Body of pancreas (tissue), 4 donors: ENCODE results near the gene PCDHGA4. TPM values are rescaled to one million over a fixed set of nuclear protein-coding genes. Genes with fewer than 3 reads are reported as not detected.

Source experiments
- ATAC-seq: fragments of 150-250 bp; one replicate; pipeline ENCODE4 v1.9.1; 2016
- DNase-seq, 4 donors: peaks; one replicate each; pipeline ENCODE4 v3.0.0-alpha.2; 2019
- H3K27ac ChIP-seq, 4 donors: fragments of 200-600 bp; sonication (generic); 1 replicate in 3 of 4; 2 replicates in 1 of 4; pipeline versions ENCODE4 v1.5.1 to v1.6.1; 2016 to 2019; ENCODE audit warnings: mild to moderate bottlenecking in 1 of 4, mixed read lengths in 1 of 4, moderate library complexity in 1 of 4
- H3K27me3 ChIP-seq, 2 donors: fragments of 200-600 bp; sonication (generic); one replicate each; pipeline ENCODE4 v1.6.0; 2016; ENCODE audit warnings: mild to moderate bottlenecking in 1 of 2
- H3K36me3 ChIP-seq, 2 donors: fragments of 200-600 bp; sonication (generic); replicated peaks in 1 of 2; 2 replicates each; pipeline ENCODE4 v1.5.1; 2016; ENCODE audit warnings: low read depth in 2 of 2; ENCODE audit not compliant: insufficient read depth in 1 of 2
- H3K4me1 ChIP-seq: fragments of 200-600 bp; sonication (generic); one replicate; pipeline ENCODE4 v1.6.0; 2016
- H3K4me3 ChIP-seq, 2 donors: fragments of 200-600 bp; sonication (generic); 1 replicate in 1 of 2; 2 replicates in 1 of 2; pipeline ENCODE4 v1.5.1; 2016 to 2019
- H3K9me3 ChIP-seq, 3 donors: fragments of 200-600 bp; sonication (generic); 1 replicate in 2 of 3; 2 replicates in 1 of 3; pipeline ENCODE4 v1.5.1; 2016
- POLR2A ChIP-seq, 3 donors: fragments of 450-650 bp; IDR thresholded peaks; one replicate each; pipeline ENCODE4 v1.6.1; 2016; ENCODE audit warnings: antibody characterized with exemption in 3 of 3, mild to moderate bottlenecking in 2 of 3
- WGBS, 2 donors: methylation state at CpG; one replicate each; pipeline ENCODE4 v1.1.5; 2017; 5-methylcytosine and 5-hydroxymethylcytosine counted together
- intact Hi-C: fragments of 100-400 bp; cut with DNase I; formaldehyde crosslinking; loops from one replicate; pipeline ENCODE4 v1.15.1; 2023
- total RNA-seq, 2 donors: library from RNA; depleted of rRNA; stranded (reverse); fragments of >200 nt; gene quantifications; one replicate each; pipeline ENCODE4 v1.1.0, GENCODE V29; 2016
- TF ChIP-seq, protein P1 (sequence below), 7 experiments: fragments of 450-650 bp in 4 of 7; fragments of 200-600 bp in 3 of 7; sonication (generic) in 3 of 7; IDR thresholded peaks; one replicate each; pipeline ENCODE4 v1.5.1; 2016 to 2019; ENCODE audit warnings: antibody characterized with exemption in 7 of 7

Gene PCDHGA4
- total RNA-seq, 2 donors from 2014 or later = 6.7 to 10.9 TPM

DNA sequence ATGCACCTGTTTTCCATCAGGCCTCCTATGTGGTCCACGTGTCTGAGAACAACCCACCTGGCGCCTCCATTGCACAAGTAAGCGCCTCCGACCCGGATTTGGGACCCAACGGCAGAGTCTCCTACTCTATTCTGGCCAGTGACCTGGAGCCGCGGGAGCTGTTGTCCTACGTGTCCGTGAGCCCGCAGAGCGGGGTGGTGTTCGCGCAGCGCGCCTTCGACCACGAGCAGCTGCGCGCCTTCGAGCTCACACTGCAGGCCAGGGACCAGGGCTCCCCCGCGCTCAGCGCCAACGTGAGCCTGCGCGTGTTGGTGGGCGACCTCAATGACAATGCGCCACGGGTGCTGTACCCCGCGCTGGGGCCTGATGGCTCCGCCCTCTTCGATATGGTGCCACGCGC lies 3.2 kb upstream of the PCDHGA4 start:
- no peak for DNase-seq
- intact Hi-C loops = no loop called here
- Histone ChIP-seq H3K27ac (no peak overlapping the region), H3K4me1 (no peaks in the 10 kb centered on the region), H3K27me3 (no peaks in the 10 kb centered on the region), H3K4me3 (no peak overlapping the region), H3K9me3 (peaks cover 0 to 58% (median 2%) of the 10 kb centered on the region in 3 donors), H3K36me3 (no peaks in the 10 kb centered on the region)
- ATAC-seq = no peak
- TF ChIP-seq, protein P1, sequence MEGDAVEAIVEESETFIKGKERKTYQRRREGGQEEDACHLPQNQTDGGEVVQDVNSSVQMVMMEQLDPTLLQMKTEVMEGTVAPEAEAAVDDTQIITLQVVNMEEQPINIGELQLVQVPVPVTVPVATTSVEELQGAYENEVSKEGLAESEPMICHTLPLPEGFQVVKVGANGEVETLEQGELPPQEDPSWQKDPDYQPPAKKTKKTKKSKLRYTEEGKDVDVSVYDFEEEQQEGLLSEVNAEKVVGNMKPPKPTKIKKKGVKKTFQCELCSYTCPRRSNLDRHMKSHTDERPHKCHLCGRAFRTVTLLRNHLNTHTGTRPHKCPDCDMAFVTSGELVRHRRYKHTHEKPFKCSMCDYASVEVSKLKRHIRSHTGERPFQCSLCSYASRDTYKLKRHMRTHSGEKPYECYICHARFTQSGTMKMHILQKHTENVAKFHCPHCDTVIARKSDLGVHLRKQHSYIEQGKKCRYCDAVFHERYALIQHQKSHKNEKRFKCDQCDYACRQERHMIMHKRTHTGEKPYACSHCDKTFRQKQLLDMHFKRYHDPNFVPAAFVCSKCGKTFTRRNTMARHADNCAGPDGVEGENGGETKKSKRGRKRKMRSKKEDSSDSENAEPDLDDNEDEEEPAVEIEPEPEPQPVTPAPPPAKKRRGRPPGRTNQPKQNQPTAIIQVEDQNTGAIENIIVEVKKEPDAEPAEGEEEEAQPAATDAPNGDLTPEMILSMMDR (IDR thresholded peaks at IDR 0.05) = no peak
- TF ChIP-seq POLR2A (IDR thresholded peaks at IDR 0.05) = no peak
- WGBS, 2 donors = 22 to 34% methylated on average over 14 to 24 of the region's 36 CpGs

DNA sequence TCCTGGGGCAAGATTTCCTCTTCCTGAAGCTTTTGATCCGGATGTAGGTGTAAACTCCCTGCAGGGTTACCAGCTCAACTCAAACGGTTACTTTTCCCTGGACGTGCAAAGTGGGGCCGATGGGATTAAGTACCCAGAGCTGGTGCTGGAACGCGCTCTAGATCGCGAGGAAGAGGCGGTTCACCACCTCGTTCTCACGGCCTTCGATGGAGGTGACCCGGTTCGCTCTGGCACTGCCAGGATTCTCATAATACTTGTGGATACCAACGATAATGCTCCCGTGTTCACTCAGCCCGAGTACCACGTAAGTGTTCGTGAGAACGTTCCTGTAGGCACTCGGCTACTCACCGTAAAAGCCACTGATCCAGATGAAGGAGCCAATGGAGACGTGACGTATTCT lies 820 bp downstream of the PCDHGA4 start:
- Histone ChIP-seq H3K9me3 (peaks cover 0 to 72% (median 3%) of the 10 kb centered on the region in 3 donors), H3K27ac (no peak overlapping the region), H3K4me1 (no peaks in the 10 kb centered on the region), H3K4me3 (no peak overlapping the region), H3K36me3 (no peaks in the 10 kb centered on the region), H3K27me3 (no peaks in the 10 kb centered on the region)
- ATAC-seq (no peak), DNase-seq (no peak)
- intact Hi-C loops = no loop called here
- 33 to 54% methylated on average over 24 of the region's 24 CpGs for WGBS, 2 donors
- TF ChIP-seq, protein P1 (IDR thresholded peaks at IDR 0.05) = no peak
- no peak for TF ChIP-seq POLR2A (IDR thresholded peaks at IDR 0.05)

DNA sequence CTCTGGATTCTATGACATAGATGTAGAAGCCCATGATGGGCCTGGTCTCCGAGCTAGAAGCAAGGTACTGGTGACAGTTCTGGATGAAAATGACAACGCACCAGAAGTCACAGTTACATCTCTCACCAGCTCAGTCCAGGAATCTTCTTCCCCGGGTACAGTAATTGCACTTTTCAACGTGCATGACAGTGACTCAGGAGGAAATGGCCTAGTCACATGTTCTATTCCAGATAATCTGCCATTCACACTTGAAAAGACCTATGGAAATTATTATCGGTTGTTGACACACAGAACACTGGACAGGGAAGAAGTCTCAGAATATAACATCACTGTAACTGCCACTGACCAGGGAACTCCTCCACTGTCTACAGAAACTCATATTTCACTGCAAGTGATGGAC lies 1.3 kb downstream of the PCDHGA4 start:
- no peaks in the 10 kb centered on the region for H3K4me1 ChIP-seq
- DNase-seq (no peak), ATAC-seq (no peak)
- TF ChIP-seq POLR2A (IDR thresholded peaks at IDR 0.05) = no peak
- TF ChIP-seq, protein P1 (IDR thresholded peaks at IDR 0.05) = no peak
- no peak overlapping the region for H3K4me3 ChIP-seq
- no peaks in the 10 kb centered on the region for H3K27me3 ChIP-seq
- intact Hi-C loops = no loop called here
- 65 to 73% methylated on average over 5 of the region's 5 CpGs for WGBS, 2 donors
- H3K27ac ChIP-seq = no peak overlapping the region
- peaks cover 0 to 72% (median 5%) of the 10 kb centered on the region in 3 donors for H3K9me3 ChIP-seq
- H3K36me3 ChIP-seq = no peaks in the 10 kb centered on the region

DNA sequence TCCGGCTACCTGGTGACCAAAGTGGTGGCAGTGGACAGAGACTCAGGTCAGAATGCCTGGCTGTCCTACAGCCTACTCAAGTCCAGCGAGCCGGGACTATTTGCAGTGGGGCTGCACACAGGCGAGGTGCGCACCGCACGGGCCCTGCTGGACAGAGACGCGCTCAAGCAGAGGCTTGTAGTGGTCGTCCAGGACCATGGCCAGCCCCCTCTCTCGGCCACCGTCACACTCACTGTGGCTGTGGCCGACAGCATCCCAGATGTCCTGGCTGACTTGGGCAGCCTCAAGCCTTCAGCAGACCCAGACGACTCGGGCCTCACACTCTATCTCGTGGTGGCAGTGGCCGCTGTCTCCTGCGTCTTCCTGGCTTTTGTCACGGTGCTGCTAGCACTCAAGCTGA lies 2.1 kb downstream of the PCDHGA4 start:
- no peak overlapping the region for H3K27ac ChIP-seq
- ATAC-seq (no peak), DNase-seq (no peak)
- no peaks in the 10 kb centered on the region for H3K27me3 ChIP-seq
- H3K36me3 ChIP-seq = no peaks in the 10 kb centered on the region
- H3K9me3 ChIP-seq = peaks cover 0 to 72% (median 7%) of the 10 kb centered on the region in 3 donors
- no peak for TF ChIP-seq POLR2A (IDR thresholded peaks at IDR 0.05)
- TF ChIP-seq, protein P1 (IDR thresholded peaks at IDR 0.05) = no peak
- intact Hi-C loops = no loop called here
- 32 to 58% methylated on average over 12 to 19 of the region's 19 CpGs for WGBS, 2 donors
- H3K4me3 ChIP-seq = no peak overlapping the region
- H3K4me1 ChIP-seq = no peaks in the 10 kb centered on the region

DNA sequence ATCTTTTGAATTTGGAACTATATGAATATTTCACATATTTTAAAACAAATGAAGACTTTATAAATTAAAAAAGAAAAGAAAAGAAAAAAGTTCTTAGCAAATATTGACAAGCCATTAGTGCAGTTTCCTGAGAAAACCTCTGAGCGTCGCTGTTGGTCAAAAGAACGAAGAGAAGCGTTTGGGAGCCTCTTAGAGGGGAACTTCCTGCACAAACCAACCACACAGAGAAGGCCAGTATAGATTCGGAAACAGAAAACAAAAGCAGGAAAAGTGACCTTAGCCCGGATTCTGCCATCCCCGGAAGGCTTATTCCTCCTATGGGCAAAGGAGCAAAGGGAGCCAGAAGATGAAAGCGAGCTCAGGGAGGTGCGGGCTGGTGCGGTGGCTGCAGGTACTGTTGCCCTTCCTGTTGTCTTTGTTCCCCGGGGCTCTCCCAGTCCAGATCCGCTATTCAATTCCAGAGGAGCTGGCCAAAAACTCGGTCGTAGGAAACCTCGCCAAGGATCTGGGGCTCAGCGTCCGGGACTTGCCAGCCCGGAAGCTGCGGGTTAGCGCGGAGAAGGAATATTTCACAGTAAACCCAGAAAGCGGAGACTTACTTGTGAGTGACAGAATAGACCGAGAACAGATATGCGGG lies 5.1 kb downstream of the PCDHGA4 start, which contains the start of gene PCDHGB2:
Gene PCDHGB2, plus strand, starts transcription at position 205 of the 637 bp plus-strand sequence. Its CDS starts 142 bp downstream, at position 347.
- no peaks in the 10 kb centered on the region for H3K27me3 ChIP-seq
- intact Hi-C loops = no loop called here
- H3K4me1 ChIP-seq = no peaks in the 10 kb centered on the region
- DNase-seq (no peak), ATAC-seq (peak; percentile 24)
- TF ChIP-seq, protein P1 (IDR thresholded peaks at IDR 0.05) = peak in 4 of 7 experiments; percentile 19 to 35 (median 28)
- no peak for TF ChIP-seq POLR2A (IDR thresholded peaks at IDR 0.05)
- H3K4me3 ChIP-seq = no peak within 1 kb of the TSS
- 10 to 18% methylated on average over 24 of the region's 24 CpGs for WGBS, 2 donors
- peaks cover 0 to 77% (median 8%) of the 10 kb centered on the region in 3 donors for H3K9me3 ChIP-seq
- H3K27ac ChIP-seq = no peak within 1 kb of the TSS
- H3K36me3 ChIP-seq = no peaks in the 10 kb centered on the region
